ENCODE data around the gene SEMA3G. TPM values are rescaled to one million over a fixed set of nuclear protein-coding genes. Genes with fewer than 3 reads are reported as not detected.
A peak's percentile ranks its signal among the peaks of the same experiment; 100 is the strongest.

The SEMA3G gene
- total RNA-seq, 6 experiments from 2014 or later, result 0.60 to 2.8 (median 0.80) TPM

DNA sequence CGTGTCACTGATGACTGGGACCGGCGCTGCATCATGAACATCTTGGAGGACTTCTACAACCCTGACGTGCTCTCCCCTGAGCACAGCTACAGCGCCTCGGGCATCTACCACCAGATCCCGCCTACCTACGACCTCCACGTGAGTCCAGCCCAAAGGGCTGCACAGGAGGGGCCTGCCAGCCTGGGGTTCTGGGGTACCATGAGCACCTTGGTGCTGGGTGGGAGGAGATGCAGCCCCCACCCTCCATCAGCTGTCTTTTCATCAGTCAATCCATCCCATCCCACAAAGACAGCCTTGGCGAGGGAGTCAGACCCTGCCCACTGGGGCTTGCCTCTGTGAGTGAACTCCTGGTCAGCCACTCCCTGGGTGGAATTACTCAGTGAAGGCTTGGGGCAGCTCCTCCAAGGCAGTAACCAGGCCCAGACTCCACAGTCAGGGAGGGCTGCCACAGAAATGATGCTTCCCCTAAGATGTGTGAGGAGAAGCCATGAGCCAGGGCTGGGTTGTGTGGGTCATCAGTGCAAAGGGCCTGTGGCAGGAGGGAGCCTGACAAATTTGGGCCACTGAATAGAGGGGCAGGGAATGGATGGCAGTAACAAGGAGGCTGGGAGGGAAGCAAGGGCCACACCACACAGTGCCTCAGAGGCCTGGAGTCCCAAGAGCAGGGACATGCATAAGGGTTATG is 47.9 kb downstream of the SEMA3G start:
- no CpG with 5 or more reads among the region's 10 CpGs for WGBS (ENCODE audit: insufficient coverage, low coverage, low lambda C conversion rate, missing lambda C conversion rate)
- Histone ChIP-seq H3K4me1 (no peaks in the 10 kb centered on the region), H3K36me3 (peaks cover 0 to 24% (median 6%) of the 10 kb centered on the region in 4 donors), H3K27me3 (no peaks in the 10 kb centered on the region), H3K4me3 (no peak overlapping the region), H3K27ac (no peak overlapping the region), H3K9me3 (no peaks in the 10 kb centered on the region)
- intact Hi-C loops (cut with DNase I), result no loop called here
- ATAC-seq (no peak), DNase-seq (peak in 2 of 3 donors; percentile 14 to 39)
- no peak for TF ChIP-seq POLR2A (IDR thresholded peaks at IDR 0.05)
- TF ChIP-seq, protein P1, sequence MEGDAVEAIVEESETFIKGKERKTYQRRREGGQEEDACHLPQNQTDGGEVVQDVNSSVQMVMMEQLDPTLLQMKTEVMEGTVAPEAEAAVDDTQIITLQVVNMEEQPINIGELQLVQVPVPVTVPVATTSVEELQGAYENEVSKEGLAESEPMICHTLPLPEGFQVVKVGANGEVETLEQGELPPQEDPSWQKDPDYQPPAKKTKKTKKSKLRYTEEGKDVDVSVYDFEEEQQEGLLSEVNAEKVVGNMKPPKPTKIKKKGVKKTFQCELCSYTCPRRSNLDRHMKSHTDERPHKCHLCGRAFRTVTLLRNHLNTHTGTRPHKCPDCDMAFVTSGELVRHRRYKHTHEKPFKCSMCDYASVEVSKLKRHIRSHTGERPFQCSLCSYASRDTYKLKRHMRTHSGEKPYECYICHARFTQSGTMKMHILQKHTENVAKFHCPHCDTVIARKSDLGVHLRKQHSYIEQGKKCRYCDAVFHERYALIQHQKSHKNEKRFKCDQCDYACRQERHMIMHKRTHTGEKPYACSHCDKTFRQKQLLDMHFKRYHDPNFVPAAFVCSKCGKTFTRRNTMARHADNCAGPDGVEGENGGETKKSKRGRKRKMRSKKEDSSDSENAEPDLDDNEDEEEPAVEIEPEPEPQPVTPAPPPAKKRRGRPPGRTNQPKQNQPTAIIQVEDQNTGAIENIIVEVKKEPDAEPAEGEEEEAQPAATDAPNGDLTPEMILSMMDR (IDR thresholded peaks at IDR 0.05), result no peak

DNA sequence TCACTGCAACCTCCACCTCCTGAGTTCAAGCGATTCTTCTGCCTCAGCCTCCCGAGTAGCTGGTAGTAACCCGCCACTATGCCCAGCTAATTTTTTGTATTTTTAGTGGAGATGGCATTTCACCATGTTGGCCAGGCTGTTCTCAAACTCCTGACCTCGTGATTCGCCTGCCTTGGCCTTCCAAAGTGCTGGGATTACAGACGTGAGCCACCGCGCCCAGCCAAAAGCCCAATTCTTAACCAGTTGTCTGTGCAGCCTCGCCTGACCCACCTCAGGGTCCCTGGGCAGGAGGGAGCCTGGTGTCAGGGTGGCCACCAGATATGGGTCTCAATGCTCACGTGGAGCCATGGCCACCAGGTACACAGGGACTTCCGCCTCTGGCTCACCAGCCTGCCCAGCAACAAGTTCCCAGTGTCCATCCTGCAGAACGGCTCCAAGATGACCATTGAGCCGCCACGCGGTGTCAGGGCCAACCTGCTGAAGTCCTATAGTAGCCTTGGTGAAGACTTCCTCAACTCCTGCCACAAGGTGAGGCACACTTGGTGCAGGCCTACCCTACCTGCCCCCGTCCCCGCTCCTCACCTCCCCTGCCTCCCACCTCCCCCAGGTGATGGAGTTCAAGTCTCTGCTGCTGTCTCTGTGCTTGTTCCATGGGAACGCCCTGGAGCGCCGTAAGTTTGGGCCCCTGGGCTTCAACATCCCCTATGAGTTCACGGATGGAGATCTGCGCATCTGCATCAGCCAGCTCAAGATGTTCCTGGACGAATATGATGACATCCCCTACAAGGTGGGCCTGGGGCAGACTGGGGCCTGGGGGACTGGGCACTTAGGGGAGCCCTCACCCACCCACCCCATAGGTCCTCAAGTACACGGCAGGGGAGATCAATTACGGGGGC is 48.6 kb downstream of the SEMA3G start:
- DNase-seq (peak in 2 of 3 donors; percentile 14 to 40), ATAC-seq (no peak)
- Histone ChIP-seq H3K27ac (no peak overlapping the region), H3K4me3 (no peak overlapping the region), H3K27me3 (no peaks in the 10 kb centered on the region), H3K36me3 (peaks cover 0 to 22% (median 2%) of the 10 kb centered on the region in 4 donors), H3K4me1 (no peaks in the 10 kb centered on the region), H3K9me3 (no peaks in the 10 kb centered on the region)
- 93% methylated on average over 13 of the region's 25 CpGs for WGBS (ENCODE audit: insufficient coverage, low coverage, low lambda C conversion rate, missing lambda C conversion rate)
- intact Hi-C loops (cut with DNase I), result no loop called here
- TF ChIP-seq, protein P1 (IDR thresholded peaks at IDR 0.05), result no peak
- TF ChIP-seq POLR2A (IDR thresholded peaks at IDR 0.05), result no peak

DNA sequence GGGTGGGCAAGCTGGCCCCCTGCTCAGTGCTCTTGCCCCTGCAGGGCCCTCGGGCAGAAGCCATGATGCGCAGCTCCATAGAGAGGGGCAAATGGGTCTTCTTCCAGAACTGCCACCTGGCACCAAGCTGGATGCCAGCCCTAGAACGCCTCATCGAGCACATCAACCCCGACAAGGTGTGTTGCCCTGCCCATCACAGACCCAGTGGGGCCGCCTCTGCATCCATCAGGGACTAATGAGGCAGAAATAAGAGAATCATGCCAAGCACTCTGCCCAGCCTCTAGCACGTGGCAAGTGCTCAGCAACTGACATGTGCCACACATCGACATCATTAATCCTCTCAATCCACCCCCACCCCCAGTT is 49.4 kb downstream of the SEMA3G start:
- TF ChIP-seq, protein P1 (IDR thresholded peaks at IDR 0.05), result no peak
- TF ChIP-seq POLR2A (IDR thresholded peaks at IDR 0.05), result no peak
- H3K36me3 ChIP-seq, result peaks cover 0 to 15% (median 0%) of the 10 kb centered on the region in 4 donors
- ATAC-seq, result no peak
- intact Hi-C loops (cut with DNase I), result no loop called here
- DNase-seq, result peak in 2 of 3 donors; percentile 14 to 42
- H3K9me3 ChIP-seq, result no peaks in the 10 kb centered on the region
- WGBS (ENCODE audit: insufficient coverage, low coverage, low lambda C conversion rate, missing lambda C conversion rate), result 100% methylated on average over 1 of the region's 8 CpGs
- no peaks in the 10 kb centered on the region for H3K4me1 ChIP-seq
- no peaks in the 10 kb centered on the region for H3K27me3 ChIP-seq
- no peak overlapping the region for H3K4me3 ChIP-seq
- H3K27ac ChIP-seq, result no peak overlapping the region

DNA sequence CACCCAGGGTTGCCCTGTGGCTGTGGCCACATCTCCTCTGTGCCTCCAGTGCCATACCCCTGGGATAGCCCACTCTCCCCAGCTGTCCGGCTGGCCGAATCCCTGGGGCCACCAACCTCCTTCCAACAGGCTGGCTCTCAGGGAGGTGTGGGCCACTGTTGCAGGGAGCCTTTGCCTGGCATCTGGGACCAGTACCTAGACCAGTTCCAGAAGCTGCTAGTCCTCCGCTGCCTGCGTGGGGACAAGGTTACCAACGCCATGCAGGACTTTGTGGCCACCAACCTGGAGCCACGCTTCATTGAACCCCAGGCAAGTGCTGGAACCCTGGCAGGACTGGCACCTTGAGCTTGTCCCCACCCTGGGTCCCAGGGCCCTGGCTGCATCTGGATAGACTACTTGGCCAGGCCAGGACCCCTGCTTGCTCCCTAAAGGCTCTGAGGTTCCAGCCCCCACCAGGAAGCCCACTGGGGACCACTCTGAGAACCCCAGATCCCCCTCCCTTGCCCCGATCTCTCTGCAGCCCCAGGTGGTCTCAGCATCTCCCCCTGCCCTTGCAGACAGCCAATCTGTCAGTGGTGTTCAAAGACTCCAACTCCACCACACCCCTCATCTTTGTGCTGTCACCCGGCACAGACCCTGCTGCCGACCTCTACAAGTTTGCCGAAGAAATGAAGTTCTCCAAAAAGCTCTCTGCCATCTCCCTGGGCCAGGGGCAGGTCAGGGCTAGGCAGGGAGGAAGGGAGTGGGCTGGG is 50.0 kb downstream of the SEMA3G start:
- H3K27me3 ChIP-seq, result no peaks in the 10 kb centered on the region
- no peak for ATAC-seq
- H3K4me3 ChIP-seq, result no peak overlapping the region
- no peak overlapping the region for H3K27ac ChIP-seq
- H3K9me3 ChIP-seq, result no peaks in the 10 kb centered on the region
- peaks cover 0 to 15% (median 0%) of the 10 kb centered on the region in 4 donors for H3K36me3 ChIP-seq
- DNase-seq, result peak in 2 of 3 donors; percentile 16 to 45
- H3K4me1 ChIP-seq, result no peaks in the 10 kb centered on the region
- TF ChIP-seq, protein P1 (IDR thresholded peaks at IDR 0.05), result no peak
- TF ChIP-seq POLR2A (IDR thresholded peaks at IDR 0.05), result no peak
- intact Hi-C loops (cut with DNase I), result no loop called here
- 92% methylated on average over 5 of the region's 10 CpGs for WGBS (ENCODE audit: insufficient coverage, low coverage, low lambda C conversion rate, missing lambda C conversion rate)

All from right lobe of liver (tissue), 6 donors.